IPS-11a (cell line): Measurements from ENCODE around the gene STK25.
"Not testable (repeated sequence)": the region's sequence is repeated elsewhere in the genome, so short reads cannot be mapped to it uniquely, and the experiment has no call there.

ENCODE experiments used
- H3K4me3 ChIP-seq: one replicate; pipeline ENCODE4 v1.5.1; 2013; ENCODE audit warnings: low read depth, low read length, control low read depth

The STK25 gene

GRCh38 chr2:241540401-241540770 is 32.0 kb upstream of the STK25 start:
- peak overlapping the region; percentile 38 for H3K4me3 ChIP-seq

- H3K4me3 ChIP-seq, result no peak overlapping the region
Measured at GRCh38 chr2:241539616-241540374, 31.4 kb upstream of the STK25 start.

GRCh38 chr2:241538838-241539615 is 30.6 kb upstream of the STK25 start:
- H3K4me3 ChIP-seq, result no peak overlapping the region

GRCh38 chr2:241535871-241536655 is 27.7 kb upstream of the STK25 start:
- H3K4me3 ChIP-seq, result no peak overlapping the region

GRCh38 chr2:241534701-241535375 is 26.5 kb upstream of the STK25 start:
- no peak overlapping the region for H3K4me3 ChIP-seq

GRCh38 chr2:241534293-241534692 is 25.9 kb upstream of the STK25 start:
- no peak overlapping the region for H3K4me3 ChIP-seq

- H3K4me3 ChIP-seq, result no peak overlapping the region
Measured at GRCh38 chr2:241532733-241533601, 24.6 kb upstream of the STK25 start.

- H3K4me3 ChIP-seq, result no peak overlapping the region
Measured at GRCh38 chr2:241532168-241532567, 23.8 kb upstream of the STK25 start.

- H3K4me3 ChIP-seq, result no peak overlapping the region
Measured at GRCh38 chr2:241531161-241531722, 22.9 kb upstream of the STK25 start.

- H3K4me3 ChIP-seq, result no peak overlapping the region
Measured at GRCh38 chr2:241530571-241530970, 22.2 kb upstream of the STK25 start.

GRCh38 chr2:241525818-241526780 is 17.7 kb upstream of the STK25 start:
- H3K4me3 ChIP-seq, result not testable (repeated sequence)

- H3K4me3 ChIP-seq, result no peak overlapping the region
Measured at GRCh38 chr2:241522477-241522876, 14.1 kb upstream of the STK25 start.

GRCh38 chr2:241519669-241520068 is 11.3 kb upstream of the STK25 start:
- H3K4me3 ChIP-seq, result no peak overlapping the region

- H3K4me3 ChIP-seq, result no peak overlapping the region
Measured at GRCh38 chr2:241517297-241517696, 8.9 kb upstream of the STK25 start.

GRCh38 chr2:241516520-241516965 is 8.2 kb upstream of the STK25 start:
- no peak overlapping the region for H3K4me3 ChIP-seq

- H3K4me3 ChIP-seq, result no peak overlapping the region
Measured at GRCh38 chr2:241514986-241515737, 6.8 kb upstream of the STK25 start.

GRCh38 chr2:241514553-241514952 is 6.2 kb upstream of the STK25 start:
- no peak overlapping the region for H3K4me3 ChIP-seq
